Activated CD8-positive, alpha-beta memory T cell treated with anti-CD3 and anti-CD28 coated beads for 24 hours (primary cell): ENCODE results near the gene TRHDE.
"Not testable (repeated sequence)": the region's sequence is repeated elsewhere in the genome, so short reads cannot be mapped to it uniquely, and the experiment has no call there.

Source experiments
- DNase-seq: peaks from one replicate; pipeline ENCODE4 v3.0.0-alpha.2; 2020

The TRHDE gene

DNA sequence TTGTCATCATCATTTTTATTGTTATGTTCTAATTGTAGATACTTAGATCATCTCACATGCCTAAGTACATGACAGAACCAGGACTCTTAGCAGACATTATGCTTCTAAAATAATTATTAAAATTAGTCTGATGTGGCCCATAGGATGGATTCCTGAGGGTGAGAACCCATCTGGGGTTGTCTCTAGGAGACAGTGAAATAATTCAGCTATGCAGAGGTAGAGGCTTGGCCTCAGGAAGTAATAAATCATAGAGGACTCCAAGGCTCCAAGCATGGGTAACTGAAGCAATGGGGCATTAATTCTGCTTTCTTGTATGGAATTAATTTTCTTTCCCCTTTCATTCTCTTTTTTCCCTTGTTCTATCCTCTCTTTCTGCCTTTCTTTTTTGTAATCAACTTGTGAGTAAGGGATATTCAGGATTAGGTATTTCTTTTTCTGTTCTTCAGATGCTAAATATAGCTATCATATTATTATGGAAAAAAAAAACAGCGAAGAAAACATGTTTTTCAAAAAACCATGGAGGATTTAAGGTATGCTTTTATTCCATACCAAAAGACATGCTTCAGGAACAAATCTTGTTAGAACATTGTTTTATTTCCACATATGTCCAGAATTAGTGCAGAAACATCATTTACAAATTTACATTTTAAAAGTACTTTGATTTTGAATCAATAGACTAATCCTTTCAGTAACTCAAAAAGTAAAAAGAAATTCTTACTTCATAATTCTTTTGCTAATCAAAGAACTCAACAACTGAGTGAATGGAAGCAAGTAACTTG, 263.2 kb downstream of the TRHDE start:
- no peak for DNase-seq

DNA sequence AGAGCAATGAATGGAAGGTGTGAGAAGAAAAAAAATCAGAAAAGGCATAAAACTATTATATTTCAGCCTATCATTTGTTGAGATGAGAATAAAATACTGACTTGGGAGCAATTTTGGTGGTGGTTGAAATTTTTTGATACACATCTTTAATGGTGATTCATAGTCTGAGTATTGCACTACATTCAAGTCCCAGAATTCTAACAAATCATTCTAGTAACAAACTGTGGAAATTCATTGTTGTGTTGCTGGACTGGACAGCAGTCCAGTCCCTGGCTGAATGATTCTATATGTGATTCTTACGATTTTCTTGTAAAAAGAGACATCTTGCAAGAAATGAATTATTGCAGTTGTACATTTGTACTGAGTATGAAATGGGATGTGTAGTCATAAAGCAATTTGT, 268.6 kb downstream of the TRHDE start:
- no peak for DNase-seq

DNA sequence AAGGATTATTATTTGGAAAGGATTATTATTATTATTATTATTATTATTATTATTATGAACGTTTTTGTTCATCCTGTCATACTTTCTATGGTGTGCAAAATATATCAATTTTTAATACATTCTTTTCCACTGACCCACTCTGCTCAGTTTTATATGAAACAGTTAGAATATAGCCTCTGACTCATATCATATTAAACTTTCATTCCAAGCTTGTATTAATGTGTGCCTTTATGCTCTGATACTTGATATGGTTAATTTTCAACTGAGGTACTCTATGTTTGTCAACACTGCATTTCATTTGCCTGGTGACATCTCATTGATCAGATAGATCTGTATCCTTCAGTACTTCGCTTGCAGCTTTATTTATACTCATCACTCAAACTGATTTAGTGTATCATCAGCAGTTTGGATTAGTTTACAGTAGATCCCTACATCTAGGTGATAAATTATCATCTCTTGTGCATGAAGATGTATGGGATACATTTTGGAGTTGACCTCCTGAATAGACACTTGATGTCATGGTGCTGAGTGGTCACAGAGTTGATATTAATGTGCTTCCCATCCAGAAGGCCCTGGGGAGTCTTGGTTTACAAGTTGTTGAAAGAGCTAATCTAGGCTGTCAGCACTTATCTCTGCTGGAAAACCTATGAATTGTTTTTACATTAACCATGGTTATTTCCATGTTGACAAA, 271.8 kb downstream of the TRHDE start:
- no peak for DNase-seq

DNA sequence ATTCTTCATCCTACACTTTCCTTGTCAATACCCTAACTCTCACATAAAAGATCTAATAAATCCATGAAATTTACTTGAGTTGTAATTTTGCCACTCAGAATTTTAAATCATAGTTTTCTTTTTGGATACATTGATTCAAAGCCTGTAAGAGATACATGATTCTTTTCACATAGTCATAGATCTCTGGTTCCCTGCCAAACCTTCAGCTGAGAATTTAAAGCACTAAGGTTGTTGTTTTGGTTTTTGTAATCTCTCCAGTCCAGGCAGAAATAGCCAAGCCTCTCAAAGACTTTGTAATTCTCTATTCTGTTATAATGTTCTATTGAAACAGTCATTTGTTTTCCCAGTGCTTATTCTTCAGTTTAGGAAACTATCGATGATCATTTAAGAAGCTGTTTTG, 273.9 kb downstream of the TRHDE start:
- DNase-seq = no peak

DNA sequence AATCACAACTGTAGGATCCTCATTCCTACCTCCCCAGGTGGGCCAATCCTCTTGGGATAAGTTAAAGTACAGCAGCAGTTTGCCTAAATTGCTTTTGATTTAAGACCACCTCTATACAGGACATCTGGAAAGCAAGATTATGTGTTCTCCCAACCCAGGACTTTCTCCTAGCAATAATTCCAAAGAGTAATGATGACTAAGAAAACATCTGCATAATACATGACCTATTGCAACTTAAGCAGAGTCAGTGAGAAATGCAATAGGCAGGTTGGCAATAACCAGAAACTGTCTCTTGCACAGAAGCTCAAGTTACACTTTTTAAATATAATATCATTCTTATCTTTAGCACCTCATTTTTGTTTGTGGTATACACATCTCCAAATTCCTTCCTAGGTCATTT, 275.4 kb downstream of the TRHDE start:
- DNase-seq = no peak

DNA sequence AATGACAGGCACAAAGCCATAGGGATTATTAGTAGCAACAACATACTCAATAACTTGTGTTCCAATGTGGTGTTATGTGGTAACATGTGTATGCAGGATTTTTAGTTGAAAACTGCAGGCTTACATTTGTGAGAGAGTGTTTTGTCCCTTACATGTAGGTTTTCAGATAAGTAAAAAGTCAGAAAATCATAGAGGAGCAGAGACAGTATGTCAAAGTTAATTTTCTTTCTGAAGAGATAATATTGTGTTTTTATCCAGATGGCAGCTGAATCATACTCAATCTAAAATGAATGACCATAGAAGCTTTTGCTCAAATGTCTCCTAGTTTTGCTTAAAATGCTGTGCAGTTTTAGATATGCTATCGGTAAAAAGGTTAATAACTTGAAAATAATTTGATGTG, 277.0 kb downstream of the TRHDE start:
- no peak for DNase-seq

DNA sequence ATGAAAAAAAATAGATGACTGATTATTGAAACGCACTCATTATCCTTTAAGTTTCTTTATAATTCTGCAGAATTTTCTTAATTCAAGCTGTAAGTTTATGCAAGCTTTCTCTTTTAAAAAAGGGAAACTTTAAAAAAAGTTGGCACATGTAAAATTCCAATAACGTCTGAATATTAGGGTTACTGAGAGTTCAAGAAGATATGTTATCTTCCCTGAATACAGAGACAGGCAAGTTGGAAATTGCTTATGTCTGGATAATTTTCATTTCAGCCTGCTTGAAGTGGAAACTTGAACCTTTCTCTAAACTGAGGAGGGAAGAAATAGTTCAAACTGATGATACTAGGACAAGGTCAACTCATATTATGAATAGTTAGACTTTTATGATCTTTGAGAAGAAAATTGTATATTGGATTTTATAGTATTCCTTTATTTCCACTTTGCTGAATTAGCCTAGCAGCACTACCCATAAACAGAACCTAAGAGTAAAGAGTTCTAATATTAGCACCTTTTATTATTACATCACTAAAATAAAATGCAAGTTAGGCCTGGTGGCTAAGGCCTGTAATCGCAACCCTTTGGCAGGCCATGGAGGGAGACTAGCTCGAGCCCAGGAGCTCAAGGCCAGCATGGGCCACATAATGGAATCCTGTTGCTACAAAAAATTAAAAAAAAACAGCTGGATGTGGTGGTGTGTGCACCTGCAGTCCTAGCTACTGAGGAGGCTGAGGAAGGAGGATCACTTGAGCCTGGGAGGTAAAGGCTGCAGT, 288.0 kb downstream of the TRHDE start:
- DNase-seq = no peak

DNA sequence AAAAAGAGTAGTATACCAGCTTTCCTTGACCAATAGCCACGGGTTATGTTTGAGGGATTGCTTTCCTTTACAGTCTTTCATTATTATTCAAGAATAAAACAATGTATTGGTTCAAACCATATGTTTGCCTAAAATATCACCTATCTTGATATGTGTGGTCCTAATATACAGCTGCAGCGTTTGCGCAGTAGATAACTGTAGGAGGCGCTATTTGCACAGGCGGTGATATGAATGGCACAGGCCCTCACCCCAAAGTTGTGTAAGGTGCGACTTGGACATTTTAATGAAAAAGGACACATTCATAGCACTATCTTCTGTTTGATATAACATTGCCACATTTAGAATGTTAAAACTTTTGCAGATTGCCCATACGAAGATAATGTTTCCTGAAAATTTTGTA, 298.4 kb downstream of the TRHDE start:
- no peak for DNase-seq

DNA sequence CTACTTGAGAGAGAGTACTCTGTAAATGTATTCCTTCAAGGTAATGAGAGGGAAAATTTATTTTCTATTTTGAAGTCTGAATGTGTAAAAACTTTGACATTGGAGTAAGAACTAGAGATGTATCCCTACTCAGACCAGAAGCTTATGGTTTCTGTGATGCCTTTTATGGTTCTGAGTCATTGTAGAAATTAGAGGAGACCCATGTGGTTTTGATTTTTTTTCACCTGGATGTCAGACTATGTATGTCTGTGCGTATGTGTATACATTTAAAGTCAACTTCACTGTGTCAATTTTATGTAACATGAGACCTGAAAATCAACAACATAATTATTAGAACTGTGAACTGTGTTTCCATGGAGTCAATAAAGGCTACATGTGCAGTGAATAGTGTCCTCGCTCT, 302.0 kb downstream of the TRHDE start:
- DNase-seq = no peak

DNA sequence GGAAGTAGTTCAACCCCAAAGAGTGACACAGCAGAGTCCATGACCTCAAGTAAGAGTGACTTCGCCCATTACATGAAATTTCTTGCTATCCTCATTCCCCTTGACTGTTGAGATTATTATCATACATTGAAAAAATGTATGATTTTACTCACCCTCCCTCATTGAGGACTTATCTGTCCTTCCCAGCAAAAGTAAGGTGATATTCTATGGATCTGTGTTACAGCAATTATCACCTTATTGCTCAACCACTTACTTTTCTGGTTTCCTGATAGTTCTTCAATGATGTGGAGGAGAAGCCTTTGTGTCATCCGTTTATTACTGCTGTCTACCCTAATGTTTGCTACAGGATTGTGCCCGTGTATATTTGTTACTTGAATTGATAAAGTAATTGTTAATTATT, 306.2 kb downstream of the TRHDE start:
- DNase-seq = no peak

DNA sequence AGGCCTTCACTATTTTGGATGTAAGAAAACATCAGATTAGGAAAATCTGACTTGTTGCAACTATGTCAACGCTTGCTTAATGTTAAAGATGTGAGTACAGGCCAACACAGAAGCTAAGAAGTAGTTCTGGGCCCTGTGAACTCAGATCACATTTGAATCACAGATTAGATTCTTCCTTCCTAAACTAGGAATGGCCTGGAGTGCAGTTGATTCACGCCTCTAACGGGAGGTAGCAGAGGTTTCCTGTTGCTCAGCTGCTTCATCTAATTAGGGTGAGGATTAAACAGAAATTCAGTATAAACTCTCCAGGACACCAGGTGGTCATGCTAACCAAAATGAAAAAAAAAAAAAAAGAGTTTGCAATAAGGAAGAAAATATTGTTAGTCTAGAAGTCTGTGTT, 314.3 kb downstream of the TRHDE start:
- no peak for DNase-seq

DNA sequence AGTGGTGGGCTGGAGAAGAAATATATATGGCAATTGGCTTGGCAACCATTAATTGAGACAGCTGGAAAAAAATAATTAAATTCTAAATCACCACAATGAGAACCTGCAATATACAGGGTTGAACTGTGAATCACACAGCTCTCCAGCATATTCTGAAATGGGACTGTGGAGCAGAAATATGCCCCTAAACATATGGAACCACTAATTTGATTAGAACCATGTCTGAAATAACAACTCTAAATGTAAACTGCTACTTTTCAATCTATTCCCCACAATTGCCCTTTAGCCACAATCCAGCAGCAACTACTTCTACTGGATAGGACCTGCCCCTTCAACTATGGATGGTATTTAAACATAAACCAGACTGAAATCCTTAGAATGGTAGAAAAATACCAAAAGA, 330.4 kb downstream of the TRHDE start:
- no peak for DNase-seq

DNA sequence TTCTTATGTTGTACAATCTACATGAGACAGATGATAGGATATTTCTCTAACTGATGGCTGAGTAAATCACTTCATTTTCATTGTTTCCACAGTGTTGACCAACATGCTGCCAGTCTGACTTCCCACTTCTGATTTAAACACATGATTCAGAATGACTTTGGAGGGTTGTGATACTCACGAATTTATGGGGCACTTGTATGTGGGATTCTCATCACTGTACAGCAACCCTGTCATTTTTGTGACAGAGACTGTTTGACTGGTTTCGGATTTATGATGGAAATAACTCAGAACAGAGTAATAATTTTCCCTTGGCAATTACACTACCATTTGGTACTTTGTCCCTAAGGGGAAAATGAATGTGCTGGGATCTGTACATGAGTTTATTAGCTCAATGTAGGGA, 333.8 kb downstream of the TRHDE start:
- no peak for DNase-seq

DNA sequence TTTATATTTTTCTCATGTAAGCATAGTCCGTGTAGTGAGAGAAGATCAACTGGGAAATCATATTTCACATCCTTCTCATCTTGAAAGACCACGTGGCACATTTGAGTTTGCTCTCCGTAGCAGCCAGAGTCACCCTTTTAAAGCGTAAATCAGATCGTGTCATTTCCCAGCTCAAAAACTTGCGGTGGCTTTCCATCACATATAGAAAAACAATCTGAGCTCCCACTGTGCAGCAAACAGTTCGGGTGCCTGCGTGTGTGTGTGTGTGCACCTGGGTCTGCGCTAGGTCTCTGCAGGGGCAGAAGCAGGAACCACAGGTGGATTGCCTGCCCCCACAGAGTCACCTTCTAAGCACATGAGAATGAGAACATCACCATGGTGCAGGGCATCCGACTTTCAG, 338.2 kb downstream of the TRHDE start:
- no peak for DNase-seq

DNA sequence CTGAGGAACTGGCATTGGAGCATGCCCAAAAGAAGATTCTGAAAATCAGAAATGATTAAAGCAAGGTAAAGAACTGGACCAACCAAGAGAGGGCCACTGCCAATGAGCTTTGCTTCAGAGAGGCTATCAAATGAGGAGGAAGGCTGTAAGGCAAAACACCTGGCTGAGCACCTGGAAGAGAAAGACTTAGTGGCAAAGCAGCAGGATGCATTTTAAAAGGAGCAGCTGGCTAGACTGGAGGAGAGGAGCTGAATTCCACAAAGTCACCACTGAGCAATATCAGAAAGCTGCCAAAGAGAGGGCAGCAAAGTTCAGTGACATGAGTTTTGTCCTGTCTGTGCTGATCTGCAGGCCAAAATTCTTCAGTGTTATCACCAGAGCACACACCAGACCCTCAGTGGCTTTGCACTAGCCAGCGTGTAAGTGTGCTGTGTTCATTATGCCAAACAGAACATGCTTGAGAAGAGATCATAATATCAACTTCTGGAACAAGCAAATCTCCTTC, 338.7 kb downstream of the TRHDE start:
- no peak for DNase-seq

DNA sequence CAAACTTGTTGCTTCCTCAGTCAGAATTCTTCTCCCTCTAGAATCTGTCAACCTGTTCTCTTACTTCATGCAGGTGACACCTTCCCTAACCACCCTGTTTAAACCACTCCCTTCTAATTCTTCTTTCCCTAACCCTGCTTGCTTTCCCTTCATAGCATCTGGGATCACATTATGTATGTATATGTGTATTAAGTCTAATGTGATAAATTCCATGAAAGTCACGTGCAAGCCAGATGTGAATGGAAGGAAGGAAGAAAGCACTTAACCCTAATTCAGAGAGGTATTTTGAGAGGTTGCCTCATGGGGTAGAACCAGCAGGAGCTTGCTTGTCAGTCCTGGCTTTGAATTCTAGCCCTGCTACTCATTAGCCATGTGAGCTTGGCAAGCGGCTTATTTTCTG, 340.0 kb downstream of the TRHDE start:
- no peak for DNase-seq

DNA sequence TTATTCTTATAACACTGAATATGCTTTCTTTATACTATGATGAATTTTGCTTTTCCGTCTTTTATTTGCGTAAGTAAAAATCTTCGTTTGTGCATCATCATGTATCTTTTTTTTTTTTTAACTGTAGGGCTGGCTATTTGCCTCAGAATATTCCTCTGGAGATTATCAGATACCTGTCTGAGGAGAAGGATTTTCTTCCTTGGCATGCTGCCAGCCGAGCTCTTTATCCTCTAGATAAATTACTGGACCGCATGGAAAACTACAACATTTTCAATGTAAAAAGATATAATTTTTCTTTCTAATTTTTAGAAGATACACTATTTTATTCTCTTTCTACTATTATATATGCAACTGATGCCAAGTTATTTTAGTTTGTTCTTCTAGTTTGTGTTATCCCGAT, 346.6 kb downstream of the TRHDE start:
- DNase-seq = no peak

DNA sequence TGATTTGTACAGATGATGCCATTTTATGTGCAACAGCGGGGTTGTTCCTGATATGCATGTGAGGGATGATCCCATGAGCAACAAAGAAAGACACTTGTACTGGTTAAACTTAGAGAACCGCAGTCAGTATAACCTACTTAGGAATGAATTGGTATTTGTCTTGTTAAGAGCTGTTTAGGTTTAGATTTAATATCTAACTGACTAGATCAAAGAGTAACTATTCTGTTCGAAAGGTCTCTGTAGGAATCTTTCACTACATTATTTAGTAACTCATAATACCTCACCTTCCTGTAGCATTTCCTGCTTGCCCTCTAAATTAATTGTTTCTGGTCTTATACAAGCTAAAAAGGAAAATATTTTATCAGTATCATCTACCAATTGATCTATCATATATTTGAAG, 350.4 kb downstream of the TRHDE start:
- no peak for DNase-seq

DNA sequence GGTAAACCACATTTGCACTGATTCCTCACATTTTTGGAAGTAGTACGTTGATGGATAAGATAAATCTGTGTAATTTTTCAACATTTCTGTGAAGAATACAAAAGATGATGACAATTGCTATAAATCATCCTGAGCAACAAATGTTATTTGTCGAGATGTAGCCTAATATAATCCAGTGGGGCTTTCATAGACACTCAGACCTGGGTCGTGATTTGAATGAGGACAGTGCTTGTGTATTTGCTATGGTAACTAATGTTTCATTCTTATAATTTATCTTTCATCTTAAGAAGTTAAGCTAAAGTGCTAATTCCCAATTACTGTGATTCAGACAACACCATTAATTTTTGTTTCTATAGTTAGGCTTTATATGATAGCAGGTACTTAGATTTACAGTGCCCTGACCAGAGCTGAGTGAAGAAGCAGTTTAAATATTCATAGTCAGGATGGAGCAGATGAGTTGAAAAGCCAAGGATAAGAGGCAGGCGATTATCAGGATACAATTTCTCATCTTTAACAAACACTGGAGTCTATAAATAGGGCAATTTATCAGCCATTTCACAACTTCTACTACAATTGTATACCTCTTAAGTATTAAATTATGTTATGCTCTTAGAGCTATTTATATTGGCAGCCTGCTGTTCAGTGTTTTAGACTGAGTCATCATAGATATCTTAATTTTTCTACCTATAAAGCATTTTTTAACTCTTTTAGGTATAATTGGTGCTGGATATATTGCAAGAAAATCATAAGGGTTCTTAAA, 359.9 kb downstream of the TRHDE start:
- DNase-seq = no peak

DNA sequence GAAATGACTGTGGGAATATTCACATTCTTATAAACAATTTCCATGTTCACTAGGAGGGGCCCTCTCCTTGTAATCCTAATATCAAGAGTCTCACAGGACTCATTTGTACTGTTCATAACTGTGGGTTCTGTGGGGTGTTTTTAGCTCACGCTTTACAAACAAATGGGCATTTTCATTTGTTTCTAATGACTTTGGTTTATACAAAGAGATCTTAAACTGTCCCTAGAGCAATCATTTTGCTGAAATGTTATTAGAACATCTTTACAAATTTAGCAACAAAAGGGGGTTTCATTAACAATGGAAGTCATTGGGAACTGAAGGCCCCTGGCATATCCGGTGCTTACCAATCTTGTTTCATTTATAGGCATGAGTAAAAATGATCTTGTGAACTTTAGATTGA, 370.5 kb downstream of the TRHDE start:
- no peak for DNase-seq

DNA sequence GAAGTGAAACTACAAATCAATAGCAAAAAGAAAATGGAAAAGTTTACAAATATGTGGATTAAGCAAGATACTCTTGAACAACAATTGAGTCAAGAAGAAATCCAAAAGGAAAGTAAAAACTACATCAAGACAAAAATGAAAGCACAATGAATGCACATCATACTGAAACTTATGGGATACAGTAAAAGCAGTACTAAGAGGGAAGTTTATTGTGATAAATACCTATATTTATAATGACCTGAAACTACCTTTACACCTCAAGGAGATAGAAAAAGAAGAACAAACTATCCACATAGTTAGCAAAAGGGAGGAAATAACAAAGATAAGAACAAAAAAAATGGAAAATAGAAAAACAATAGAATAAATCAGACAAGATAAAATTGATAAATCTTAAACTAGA, 375.0 kb downstream of the TRHDE start:
- DNase-seq = no peak

DNA sequence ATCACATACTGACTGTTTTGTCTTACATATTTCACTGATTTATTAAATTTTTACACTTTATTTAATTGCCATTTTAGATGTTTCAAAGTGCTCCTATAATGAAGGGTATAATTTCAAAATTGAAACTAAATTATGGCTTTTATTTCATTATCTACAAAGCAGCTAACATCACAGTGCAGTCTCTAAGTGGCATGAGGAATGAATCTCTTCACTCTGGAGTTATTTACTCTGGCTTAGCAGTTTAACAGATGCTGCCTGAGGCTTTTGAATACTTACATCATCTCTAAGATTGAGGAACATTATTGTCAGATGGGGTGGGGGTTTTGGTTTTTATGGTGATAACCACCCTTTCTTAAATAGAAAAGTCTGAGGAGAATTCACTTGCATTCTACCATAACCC, 386.4 kb downstream of the TRHDE start:
- DNase-seq = no peak

DNA sequence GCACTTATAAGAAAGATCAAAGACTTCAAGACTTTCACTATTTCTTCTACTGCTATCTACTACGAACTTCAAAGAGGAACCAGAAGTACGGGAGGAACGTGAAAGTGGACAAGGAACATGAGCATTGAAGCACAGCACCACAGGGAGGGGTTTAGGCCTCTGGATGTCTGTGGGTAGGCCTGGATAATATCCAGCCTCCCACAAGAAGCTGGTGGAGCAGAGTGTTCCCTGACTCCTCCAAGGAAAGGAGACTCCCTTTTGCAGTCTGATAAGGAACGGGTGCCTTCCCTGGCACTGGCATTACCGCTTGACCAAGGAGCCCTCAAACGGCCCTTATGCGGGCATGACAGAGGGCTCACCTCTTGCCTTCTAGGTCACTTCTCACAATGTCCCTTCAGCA, 388.0 kb downstream of the TRHDE start:
- not testable (repeated sequence) for DNase-seq
